Activated CD4-positive, alpha-beta T cell treated with anti-CD3 and anti-CD28 coated beads for 4 hours (primary cell): Measurements from ENCODE around the gene VCAN.
"Not testable (repeated sequence)": the region's sequence is repeated elsewhere in the genome, so short reads cannot be mapped to it uniquely, and the experiment has no call there.

Experiments used
- DNase-seq, 2 donors: peaks; one replicate each; pipeline ENCODE4 v3.0.0-alpha.2; 2020

Gene VCAN

GRCh38 chr5:83471405-83472212 is at the start of gene VCAN:
Gene VCAN, plus strand, starts transcription at chr5:83471744. Its CDS starts 11,775 bp downstream, at chr5:83483519.
- DNase-seq: no peak

DNA sequence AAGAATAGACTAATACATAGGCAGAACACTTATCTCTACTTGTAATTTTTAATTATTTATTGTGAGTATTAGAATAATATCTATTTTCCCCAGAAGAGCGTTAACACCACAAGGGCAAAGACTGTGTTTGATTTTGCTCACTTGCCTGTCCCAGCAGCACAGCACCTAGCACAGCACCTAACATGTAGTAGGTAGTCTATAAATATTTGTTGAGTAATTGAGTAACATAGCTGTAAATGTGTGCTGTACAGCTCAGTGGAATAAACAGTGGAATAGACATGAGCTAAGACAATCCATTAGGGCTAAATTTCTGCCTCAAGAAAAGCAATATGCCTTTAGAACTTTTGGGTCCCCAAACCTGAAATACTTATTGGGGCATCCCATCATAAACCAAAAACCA is 49.3 kb upstream of the VCAN start:
- DNase-seq: no peak

DNA sequence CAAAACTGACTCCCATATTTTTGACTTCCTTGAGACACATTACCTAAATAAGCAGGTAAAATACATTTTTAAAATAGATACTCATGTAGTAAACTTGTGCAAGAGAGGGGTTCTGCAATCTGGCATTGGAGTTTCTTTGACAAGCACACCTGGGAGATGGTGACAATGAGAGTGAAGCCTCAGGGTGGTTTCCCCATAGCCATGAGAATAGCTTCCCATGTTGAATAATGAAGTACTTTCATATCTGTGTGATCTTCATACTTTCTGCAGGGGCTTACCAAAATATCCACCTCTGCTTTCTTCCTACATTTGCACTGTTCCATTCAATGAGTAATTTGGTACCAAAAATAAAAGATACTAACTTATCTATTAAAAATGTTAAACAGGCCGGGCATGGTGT is 44.7 kb upstream of the VCAN start:
- no peak for DNase-seq

GRCh38 chr5:83428126-83428525 is 43.4 kb upstream of the VCAN start:
- DNase-seq: no peak

DNA sequence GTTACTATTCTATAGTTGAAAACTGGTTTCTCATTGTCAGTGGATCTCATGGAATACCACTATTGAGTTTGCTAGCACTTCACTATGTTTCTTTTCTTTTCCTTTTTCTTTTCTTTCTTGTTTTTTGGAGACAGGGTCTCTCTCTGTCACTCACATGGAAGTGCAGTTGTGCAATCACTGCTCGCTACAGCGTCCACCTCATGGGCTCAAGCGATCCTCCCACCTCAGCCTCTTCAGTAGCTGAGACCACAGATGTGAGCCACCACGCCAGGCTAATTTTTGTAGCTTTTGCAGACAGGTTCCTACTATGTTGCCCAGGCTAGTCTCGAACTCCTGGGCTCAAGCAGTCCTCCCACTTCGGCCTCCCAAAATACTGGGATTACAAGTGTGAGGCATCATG is 42.7 kb upstream of the VCAN start:
- DNase-seq: no peak

DNA sequence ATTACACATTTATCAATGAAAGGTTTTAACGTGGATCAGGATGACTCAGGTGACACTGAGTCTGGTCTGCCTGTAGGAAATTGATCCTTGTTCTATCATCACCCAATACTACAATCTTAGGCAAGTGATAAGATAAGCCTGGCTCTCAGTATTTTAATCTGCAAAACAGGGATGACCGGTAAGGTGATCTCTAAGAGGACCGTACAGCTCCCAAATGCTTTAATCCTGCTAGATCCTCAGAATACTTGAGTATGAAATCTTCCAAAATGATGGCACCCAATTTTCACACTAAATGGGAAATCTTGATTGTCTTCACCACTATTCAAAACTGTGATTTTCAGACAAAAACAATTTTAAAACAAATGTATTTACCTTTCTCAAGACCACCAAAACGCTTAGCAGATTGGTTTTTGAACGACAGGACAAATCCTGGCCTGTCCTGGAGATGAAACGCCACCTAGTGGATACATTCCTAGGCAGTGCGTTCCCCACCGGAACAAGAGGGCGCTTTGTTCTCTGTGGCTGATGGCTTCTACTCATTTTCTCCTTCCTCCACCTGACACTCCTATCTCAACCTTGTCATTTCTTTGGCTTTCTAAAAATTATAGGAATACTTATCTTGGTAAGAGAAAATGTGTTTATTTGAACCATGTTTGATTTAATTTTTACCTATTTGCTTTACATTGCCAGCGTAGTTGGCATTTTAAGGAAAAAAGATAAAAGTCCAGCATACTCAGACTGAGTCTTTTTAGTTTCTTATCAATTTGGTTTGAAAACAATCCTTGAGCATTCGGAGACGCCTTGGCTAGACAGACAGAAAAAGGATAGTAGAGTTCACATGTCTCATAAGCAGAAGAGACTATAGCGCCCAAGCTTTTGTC is 41.2 kb upstream of the VCAN start:
- peak; percentile 24 to 43 for DNase-seq

DNA sequence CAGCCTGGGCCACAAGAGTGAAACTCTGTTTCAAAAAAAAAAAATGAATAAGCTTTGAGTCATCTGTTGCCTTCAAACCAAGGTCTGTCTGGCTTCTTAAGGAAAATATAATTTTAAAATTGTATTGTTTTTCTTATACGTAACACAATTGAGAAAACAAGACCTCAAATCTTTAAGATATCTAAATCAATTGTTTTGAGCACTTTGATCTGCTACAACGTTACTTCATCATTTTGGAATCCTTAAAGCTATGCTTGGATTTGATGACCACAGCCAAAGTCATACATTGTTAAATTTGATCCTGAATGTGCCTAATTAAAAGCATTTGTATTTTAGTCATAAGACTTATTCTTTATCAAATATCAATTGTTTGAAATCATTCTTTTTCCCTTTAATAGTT is 37.7 kb upstream of the VCAN start:
- no peak for DNase-seq

GRCh38 chr5:83434946-83435345 is 36.6 kb upstream of the VCAN start:
- DNase-seq: no peak

DNA sequence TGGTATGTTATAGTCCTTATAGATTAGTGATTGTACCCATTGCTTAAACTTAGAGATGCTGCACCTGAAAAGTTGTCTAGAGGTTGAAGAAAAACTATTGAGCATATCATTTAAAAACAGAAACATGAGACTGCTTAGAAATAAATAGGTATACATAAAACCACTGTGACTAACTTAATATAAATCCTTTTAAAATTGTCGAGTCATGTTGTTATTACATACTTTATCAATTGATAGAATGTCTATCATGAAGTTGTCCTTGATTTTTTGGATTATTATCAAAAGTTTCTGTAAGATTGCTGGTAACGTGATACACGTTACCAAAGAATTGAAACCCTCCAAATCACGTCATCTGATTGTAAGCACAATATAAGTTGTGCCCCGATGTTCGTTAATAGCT is 35.3 kb upstream of the VCAN start:
- DNase-seq: no peak

- not testable (repeated sequence) for DNase-seq
Measured at GRCh38 chr5:83437697-83438096, 33.8 kb upstream of the VCAN start.

DNA sequence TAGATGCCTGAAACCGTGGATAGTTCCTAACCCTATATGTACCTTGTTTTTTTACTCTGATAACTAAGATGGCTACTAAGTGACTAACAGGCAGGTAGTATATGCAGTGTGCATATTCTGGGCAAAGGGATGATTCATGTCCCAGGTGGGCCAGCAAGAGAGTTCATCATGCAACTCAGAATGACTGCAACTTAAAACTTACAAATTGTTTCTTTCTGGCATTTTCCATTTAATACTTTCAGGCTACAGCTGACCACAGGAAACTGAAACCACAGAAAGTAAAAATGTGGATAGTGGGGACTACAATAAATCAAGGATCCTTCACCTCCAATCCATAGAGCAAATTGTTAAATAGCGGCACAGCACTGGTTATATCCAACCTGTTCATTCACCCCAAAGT is 30.7 kb upstream of the VCAN start:
- DNase-seq: no peak

DNA sequence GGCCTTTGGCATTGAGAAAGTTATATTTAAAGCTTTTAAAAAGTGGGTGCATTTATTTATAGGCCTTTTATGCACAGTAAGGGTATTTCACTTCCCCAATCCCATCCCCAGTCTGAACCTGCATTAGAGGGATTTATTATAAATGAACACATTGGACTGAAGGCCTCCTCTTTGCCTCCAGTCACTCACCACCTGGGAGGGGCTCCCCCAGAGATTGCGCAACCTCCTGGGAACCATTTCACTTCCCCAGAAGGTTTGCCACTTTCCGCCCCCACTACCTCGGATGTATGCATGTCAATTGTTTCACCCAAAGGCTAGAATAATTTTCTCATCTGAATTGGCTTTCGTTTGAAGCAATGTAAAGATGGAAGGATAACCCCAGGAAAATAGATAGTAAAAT is 29.8 kb upstream of the VCAN start:
- DNase-seq: no peak

DNA sequence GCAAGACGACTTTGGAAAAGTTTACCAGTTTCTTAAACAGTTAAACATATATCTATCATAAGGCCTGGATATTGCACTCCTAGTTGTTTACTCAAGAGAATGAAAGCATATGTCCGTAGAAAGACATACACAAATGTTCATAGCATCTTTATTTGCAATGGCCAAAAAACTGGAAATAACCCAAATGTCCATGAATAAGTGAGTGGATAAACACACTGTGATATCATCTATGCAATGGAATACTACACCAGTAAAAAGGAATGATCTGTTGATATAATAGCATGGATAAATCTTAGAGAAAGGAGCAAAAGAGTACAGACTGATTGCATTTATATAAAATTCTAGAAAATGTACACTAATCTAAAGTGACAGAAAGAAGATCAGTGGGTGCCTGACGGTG is 28.0 kb upstream of the VCAN start:
- no peak for DNase-seq

DNA sequence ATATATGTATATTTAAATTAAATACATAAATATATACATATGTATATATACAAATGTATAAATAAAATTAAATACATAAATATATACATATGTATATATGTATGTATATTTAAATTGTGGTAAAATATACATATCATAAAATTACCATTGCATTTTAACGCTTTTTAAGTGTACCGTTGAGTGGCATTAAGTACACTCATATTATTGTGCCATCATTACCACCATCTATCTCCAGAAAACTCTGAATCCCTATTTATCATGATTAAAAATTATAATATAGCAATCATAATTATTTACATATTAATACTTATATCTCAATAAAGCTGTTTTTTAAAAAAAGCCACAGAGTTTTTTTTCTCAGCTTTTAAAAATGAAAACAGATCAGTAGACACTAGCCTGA is 27.1 kb upstream of the VCAN start:
- DNase-seq: no peak

- DNase-seq: no peak
Measured at GRCh38 chr5:83446253-83446947, 25.1 kb upstream of the VCAN start.

GRCh38 chr5:83447533-83447932 is 24.0 kb upstream of the VCAN start:
- DNase-seq: no peak

- DNase-seq: no peak
Measured at GRCh38 chr5:83450183-83450966, 21.2 kb upstream of the VCAN start.

DNA sequence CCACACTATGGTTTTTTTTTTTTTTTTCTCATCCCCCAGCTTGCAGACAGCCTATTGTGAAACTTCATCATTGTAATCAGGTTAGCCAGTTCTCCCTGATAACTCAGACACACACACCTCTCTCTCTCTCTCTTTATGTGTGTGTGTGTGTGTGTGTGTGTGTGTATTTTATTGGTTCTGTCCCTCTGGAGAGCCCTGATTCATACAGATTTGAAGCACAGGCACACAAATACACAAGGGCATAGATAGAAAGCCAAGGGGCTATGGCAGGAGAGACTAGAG is 20.6 kb upstream of the VCAN start:
- no peak for DNase-seq

DNA sequence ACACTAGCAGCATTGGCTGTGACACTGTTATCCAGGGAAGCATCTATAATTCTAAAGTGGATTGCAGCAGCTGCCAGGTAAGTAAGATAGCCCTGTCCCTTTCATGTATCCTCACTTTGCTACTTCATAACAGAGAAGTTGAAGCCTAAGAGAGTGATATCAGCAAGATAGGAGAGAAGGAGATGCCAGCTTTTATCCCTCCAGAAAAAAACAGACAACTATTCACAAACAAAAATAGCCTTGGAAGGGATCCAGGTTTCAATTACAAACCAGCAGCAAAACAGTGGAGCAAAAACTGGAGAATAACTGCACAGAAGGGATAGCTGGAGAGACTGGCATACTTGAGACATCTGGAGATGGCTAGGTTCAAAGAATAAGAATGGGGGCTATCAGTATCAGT is 19.6 kb upstream of the VCAN start:
- no peak for DNase-seq

DNA sequence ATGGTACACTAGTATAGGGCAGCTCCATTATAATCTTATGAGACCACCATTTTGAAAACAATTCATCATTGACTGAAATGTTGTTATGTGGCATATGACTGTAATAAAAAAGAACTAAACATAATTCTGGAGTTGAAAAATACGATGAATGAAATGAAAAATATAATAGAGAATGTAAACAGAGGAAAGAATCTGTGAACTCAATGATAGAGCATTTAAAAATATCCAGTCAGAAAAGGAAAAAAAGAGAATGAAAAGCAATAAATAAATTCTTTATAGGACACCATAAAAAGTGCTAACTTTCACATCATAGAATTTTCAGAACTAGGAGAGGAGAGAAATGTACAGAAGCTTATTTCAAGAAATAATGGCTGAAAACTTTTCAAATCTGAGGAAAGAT is 17.6 kb upstream of the VCAN start:
- no peak for DNase-seq

GRCh38 chr5:83464261-83464660 is 7.3 kb upstream of the VCAN start:
- no peak for DNase-seq

- no peak for DNase-seq
Measured at GRCh38 chr5:83467371-83468035, 4.0 kb upstream of the VCAN start.
